ES-I3 (cell line): ENCODE measurements around the gene KIN.
"Not testable (repeated sequence)": the region's sequence is repeated elsewhere in the genome, so short reads cannot be mapped to it uniquely, and the experiment has no call there.

ENCODE experiments used
- H3K36me3 ChIP-seq: 2 replicates; pipeline ENCODE4 v1.6.1; 2013; ENCODE audit warnings: mild to moderate bottlenecking, low read length, control low read depth, moderate library complexity; ENCODE audit not compliant: insufficient read depth
- H3K4me1 ChIP-seq: 2 replicates; pipeline ENCODE4 v1.6.1; 2013; ENCODE audit warnings: mild to moderate bottlenecking, control low read depth, low read length; ENCODE audit not compliant: insufficient read depth
- H3K9ac ChIP-seq: 2 replicates; pipeline ENCODE4 v1.6.1; 2013; ENCODE audit warnings: low read depth, mild to moderate bottlenecking, low read length, moderate library complexity
- H3K9me3 ChIP-seq: 2 replicates; pipeline ENCODE4 v1.6.1; 2013; ENCODE audit warnings: mild to moderate bottlenecking, low read length, moderate library complexity; ENCODE audit not compliant: control insufficient read depth, insufficient read depth

The KIN gene

DNA sequence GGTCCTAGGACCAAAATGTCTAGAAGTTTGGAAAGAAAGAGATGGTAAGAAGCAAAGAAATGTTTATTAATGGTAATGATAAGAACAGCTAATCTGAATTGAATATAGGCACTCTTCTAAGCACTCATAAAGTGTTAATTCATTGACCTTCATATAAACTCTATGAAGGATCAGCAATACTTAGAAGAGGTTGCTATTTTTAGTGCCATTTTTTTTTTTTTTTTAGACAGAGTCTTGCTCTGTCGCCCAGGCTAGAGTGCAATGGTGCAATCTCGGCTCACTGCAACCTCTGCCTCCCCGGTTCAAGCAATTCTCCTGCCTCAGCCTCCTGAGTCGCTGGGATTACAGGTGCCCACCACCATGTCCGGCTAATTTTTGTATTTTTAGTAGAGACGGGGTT, 5.6 kb downstream of the KIN start:
- not testable (repeated sequence) for H3K9me3 ChIP-seq, H3K4me1 ChIP-seq, H3K9ac ChIP-seq
- H3K36me3 ChIP-seq: peaks cover 10% of the 10 kb centered on the region; the same call in 1 of the 2 replicates

DNA sequence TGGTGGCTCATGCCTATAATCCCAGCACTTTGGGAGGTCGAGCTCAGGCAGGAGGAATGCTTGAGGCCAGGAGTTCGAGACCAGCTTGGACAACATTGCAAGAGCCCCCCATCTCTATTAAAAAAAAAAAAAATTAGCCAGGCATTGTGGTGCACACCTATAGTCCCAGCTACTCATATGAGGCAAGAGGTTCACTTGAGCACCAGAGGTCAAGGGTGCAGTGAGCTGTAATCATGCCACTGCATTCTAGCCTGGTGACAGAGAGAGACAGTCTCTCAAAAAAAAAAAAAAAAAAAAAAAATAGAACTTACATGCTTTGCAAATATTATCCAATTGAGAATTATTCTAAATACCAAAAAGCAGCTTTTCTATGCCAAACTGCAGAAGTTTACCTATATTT, 11.0 kb downstream of the KIN start:
- peaks cover 14% of the 10 kb centered on the region for H3K36me3 ChIP-seq

DNA sequence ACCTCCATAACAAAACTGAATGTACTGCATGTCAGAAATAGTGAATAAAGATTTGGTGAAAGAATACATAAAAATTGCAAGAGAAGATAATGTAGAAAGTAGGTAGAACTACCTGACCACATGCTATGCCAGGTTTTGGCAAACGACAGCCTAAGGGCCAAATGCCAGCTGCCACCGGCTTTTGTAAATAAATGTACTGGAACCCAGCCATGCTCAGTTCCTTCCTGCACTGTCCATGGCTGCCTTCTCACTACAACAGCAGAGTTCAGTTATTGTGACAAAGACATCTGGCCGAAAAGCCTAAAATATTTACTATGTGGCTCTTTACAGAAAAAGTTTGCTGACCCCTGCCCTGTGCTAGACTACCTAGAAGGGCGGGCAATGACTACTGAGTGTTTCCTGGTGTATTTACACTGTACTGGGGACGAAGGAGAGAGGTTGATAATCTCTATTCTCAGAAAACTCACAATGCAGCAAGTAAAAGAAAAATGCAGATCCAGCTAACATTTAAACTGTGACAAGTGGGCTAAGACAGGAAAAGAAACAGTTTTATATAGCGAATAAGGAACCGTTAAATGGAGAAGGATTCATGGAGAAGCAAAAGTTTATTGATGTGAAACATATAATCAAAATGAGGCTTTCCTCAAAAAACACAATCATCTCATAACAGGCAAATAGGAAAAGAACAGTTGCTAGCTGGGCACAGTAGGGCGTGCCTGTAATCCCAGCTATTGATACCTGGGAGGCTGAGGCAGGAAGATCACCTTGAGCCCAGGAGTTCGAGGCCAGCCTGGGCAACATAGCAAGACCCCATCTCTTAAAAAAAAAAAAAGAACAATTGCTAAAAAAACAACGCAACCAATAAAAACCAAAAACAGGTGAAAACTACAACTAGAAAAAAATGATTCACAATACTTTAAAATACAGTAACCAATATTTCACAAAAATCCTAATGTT, 13.7 kb downstream of the KIN start:
- H3K36me3 ChIP-seq: peaks cover 20% of the 10 kb centered on the region
- no peak overlapping the region for H3K9ac ChIP-seq
- no peaks in the 10 kb centered on the region for H3K9me3 ChIP-seq
- H3K4me1 ChIP-seq: no peaks in the 10 kb centered on the region

More for the DNA sequence above, 11.0 kb downstream of the KIN start:
- H3K4me1 ChIP-seq: no peaks in the 10 kb centered on the region
- no peaks in the 10 kb centered on the region for H3K9me3 ChIP-seq
- no peak overlapping the region for H3K9ac ChIP-seq

DNA sequence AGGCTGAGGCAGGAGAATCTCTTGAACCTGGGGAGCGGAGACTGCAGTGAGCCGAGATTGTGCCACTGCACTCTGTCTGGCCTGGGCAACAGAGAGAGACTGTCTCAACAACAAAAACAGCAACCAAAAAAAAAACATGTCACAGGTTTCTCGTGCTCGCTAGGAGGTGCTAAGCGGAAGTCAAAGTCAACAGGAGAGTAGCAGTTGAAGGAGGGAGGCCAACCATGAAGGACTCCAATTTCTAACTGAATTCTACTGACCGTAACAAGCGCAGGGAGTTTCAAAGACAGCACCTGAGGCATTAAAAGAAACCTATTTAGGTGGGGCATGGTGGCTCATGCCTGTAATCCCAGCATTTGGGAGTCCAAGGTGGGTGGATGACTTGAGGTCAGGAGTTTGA, 19.4 kb downstream of the KIN start:
- Histone ChIP-seq H3K9ac (no peak overlapping the region), H3K9me3 (no peaks in the 10 kb centered on the region), H3K4me1 (no peaks in the 10 kb centered on the region), H3K36me3 (peaks cover 24% of the 10 kb centered on the region)

DNA sequence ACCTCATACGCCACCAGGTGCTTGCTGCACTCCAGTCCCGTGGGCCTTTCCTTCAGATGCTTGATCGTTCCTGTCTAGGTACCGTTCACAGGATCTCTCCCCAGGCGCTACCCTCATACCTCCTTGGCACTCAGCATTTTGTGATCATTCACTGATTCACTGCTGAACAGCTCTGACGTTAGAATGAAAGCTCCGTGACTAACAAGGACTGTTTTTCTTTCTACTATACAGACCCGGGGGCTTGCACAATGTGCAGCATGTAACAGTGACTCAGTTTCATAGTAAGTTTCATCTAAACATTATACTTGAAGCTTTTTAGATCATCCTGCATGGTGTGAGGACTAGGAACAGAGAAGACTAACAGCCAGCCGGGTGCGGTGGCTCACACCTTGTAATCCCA, 20.6 kb downstream of the KIN start:
- Histone ChIP-seq H3K9me3 (no peaks in the 10 kb centered on the region), H3K4me1 (no peaks in the 10 kb centered on the region), H3K9ac (no peak overlapping the region), H3K36me3 (peaks cover 24% of the 10 kb centered on the region)

DNA sequence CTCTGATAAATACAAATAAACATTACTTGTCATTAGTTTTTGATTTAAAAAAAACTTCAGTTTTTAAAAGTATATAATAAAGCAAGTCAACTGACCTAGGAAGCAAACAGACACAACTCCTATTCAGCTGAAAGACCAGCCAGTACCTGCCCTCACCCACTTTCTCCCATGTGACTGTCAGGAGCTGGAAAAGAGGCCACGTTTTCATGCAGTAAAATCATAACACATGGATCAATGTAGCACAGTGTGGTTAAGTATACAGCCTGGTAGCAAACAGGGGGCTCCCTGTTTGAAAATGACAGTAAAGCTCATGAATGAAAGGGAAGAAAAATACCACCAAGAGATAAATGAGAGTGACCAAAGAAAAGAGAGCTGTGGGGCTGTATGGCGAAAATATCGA, 21.6 kb downstream of the KIN start:
- H3K36me3 ChIP-seq: peaks cover 29% of the 10 kb centered on the region
- H3K9ac ChIP-seq: no peak overlapping the region
- no peaks in the 10 kb centered on the region for H3K4me1 ChIP-seq
- no peaks in the 10 kb centered on the region for H3K9me3 ChIP-seq

DNA sequence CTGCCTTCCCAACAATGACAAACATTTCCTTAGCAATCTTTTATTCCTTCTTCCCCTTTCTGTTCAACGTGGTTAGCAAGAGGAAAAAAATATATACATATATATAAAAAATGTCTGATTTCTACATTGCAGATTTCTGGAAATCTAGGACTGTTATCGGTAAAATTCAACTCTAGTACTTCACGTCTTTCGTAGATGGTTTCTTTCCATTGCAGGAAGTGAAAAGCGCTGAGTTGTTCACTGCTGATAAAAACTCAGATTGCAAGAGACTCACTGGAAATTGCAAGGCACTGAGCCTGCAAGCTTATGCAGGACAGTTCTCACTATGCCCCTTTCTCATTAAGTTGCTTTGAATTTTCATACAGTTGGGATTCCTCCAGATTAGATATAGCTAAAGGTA, 23.9 kb downstream of the KIN start:
- Histone ChIP-seq H3K36me3 (peaks cover 24% of the 10 kb centered on the region), H3K9me3 (no peaks in the 10 kb centered on the region), H3K9ac (no peak overlapping the region), H3K4me1 (no peaks in the 10 kb centered on the region)

DNA sequence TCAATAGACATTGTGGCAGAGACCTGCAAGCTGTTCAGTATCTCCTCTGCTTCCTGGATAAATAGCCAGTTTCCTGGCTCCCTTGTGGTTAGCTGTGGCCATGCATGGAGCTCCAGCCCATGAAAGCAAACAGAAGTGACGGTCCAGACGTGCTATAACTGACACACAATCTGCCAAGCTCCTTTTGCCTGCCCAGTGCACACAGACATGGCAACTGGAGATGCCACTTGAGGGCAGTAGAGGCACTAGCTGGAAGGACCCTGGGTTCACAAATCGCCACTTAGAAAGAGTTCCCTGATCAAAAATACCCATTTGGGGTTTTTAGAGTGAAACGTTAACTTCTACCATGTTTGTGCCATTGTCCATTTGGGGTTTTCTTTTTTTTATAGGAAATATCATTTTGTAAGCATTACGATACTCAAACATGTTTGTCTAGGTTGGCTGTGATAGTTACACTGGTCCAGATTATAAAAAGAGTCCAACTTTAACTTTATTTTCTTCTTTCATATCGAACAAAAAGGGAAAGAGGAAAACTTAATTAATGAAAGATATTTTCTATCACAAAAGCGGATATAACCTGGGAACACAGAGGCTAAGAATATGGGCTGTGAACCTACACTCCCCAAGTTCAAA, 31.3 kb downstream of the KIN start:
- Histone ChIP-seq H3K4me1 (no peaks in the 10 kb centered on the region), H3K9me3 (no peaks in the 10 kb centered on the region), H3K9ac (no peak overlapping the region), H3K36me3 (peaks cover 21% of the 10 kb centered on the region)

DNA sequence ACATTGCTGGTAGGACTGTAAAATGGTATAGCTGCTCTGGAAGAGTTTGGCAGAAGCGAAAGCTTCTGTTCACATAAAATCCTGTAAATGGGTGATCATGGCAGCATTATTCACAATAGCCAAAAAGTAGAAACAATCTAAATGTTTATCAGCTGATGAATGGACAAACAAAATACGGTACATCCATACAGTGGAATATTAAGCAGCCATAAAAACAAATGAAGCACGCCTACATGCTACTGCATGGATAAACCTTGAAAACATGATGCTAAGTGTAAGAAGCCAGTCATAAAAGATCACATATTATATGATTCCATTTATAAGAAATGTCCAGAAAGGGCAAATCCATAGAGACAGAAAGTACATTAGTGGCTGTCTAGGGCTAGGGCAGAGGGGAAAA, 32.7 kb downstream of the KIN start:
- Histone ChIP-seq H3K9me3 (no peaks in the 10 kb centered on the region), H3K9ac (no peak overlapping the region), H3K4me1 (no peaks in the 10 kb centered on the region), H3K36me3 (peaks cover 15% of the 10 kb centered on the region)

DNA sequence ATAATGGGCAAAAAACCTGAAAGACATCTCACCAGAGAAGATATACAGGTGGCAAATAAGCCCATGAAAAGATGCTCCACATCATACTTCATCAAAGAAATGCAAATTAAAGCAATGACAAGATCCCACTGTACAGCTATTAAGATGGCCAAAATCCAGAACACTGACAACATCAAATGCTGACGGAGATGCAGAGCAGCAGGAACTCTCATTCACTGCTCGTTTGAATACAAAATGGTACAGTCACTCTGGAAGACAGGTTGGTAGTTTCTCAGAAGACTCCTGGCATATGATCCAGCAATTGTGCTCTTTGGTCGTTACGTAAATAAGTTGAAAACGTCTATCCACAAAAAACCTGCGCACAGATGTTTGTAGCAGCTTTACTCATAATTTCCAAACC, 35.5 kb downstream of the KIN start:
- H3K4me1 ChIP-seq: no peaks in the 10 kb centered on the region
- no peak overlapping the region for H3K9ac ChIP-seq
- H3K9me3 ChIP-seq: no peaks in the 10 kb centered on the region
- H3K36me3 ChIP-seq: peaks cover 11% of the 10 kb centered on the region; the same call in 1 of the 2 replicates

DNA sequence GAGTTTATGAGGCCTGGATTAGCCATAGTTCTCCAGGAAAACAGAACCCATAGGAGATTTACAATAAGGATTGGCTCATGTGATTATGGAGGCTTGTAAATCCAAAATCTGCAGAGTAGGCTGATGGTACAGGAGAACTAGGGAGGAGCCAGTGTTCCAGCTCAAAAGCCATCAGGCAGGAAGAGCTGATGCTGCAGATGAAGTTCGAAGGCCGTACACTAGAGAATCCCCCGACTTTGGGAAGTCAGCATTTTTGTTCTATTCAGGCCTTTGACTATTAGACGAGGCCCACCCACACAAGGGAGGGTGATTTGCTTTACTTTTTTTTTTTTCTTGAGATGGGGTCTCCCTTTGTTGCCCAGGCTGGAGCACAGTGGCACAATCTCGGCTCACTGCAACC, 37.6 kb downstream of the KIN start:
- H3K4me1 ChIP-seq: no peaks in the 10 kb centered on the region
- no peak overlapping the region for H3K9ac ChIP-seq
- H3K36me3 ChIP-seq: peaks cover 10% of the 10 kb centered on the region; the same call in 1 of the 2 replicates
- H3K9me3 ChIP-seq: no peaks in the 10 kb centered on the region

DNA sequence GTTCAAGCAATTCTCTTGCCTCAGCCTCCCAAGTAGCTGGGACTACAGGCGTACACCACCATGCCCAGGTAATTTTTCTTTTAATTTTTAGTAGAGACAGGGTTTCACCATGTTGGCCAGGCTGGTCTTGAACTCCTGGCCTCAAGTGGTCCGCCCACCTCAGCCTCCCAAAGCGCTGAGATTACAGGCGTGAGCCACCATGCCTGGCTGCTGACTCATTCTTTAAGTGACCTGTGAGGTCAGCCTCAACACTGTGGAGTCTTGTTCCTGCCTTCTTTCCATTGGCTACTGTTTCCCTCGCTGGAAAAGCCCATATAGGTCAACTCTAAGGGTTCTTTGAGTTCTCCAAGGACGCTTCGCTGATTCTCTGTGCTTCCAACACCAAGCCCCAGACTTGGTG, 39.2 kb downstream of the KIN start:
- H3K36me3 ChIP-seq, H3K9me3 ChIP-seq, H3K4me1 ChIP-seq, H3K9ac ChIP-seq: not testable (repeated sequence)

DNA sequence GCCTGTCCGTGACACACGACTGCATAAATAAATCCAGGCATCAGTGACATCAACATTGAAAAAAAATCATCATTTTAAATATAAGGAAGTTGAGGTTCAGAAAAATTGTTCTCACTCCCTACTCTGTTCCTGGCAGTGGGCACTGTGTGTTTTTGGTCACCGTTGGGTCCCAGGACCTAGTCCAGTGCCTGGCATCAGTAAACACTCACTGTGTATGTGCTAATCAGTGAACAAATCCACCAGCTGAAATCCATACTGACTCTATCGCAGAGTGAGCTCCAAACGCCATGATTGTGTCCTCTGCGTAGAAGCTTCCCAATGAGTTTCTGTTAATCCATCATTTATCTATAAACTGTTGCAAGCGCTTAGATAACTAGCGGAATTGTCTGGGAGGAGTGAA, 43.5 kb downstream of the KIN start:
- no peaks in the 10 kb centered on the region for H3K4me1 ChIP-seq
- H3K36me3 ChIP-seq: no peaks in the 10 kb centered on the region
- no peak overlapping the region for H3K9ac ChIP-seq
- no peaks in the 10 kb centered on the region for H3K9me3 ChIP-seq

DNA sequence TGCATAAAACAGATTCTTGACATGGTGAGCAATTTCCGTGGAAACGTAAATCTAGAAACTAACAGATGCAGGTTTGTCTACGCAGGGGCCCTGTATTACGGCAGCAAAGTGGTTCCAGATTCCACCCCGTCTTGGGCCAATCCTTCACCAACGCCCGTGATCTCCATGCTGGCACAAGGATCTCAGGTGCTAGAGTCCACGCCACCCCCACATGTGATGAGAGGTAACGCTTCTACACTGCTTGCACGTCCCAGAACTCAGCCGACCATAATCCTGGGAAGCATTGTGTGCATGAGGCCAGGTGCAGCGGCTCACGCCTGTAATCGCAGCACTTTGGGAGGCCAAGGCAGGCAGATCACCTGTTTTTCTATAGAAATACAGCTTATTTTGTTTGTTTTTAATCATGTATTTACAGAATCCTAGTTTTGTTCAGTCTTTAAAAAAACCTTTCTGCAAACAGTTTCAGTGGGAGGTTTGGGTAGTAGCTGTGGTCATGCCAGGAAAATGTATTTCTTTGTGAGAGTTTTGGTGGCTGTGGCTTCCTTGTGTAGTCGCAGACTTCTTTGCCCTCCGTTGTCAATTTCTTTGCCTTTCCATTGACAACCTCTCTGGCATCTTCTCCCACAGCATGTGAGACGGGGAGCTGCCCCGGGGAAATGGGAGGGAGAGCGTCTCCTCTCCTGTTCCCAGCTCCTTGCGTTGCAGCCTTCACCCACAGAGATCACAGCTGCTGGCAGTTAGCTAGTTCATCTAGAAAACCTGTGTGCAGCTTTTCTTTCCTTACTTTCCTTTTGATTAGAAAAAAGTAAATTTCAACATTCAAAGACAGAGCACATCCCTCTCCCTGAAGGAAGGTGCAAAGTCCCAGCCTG, 49.0 kb downstream of the KIN start:
- H3K9ac ChIP-seq: no peak overlapping the region
- peaks cover 4% of the 10 kb centered on the region; the same call in 1 of the 2 replicates for H3K4me1 ChIP-seq
- H3K9me3 ChIP-seq: no peaks in the 10 kb centered on the region
- no peaks in the 10 kb centered on the region for H3K36me3 ChIP-seq
